Neural progenitor cell (in vitro differentiated cells): Measurements from ENCODE around the gene TRAPPC1. TPM values are rescaled to one million over a fixed set of nuclear protein-coding genes. Genes with fewer than 3 reads are reported as not detected.

Experiments used
- DNase-seq: peaks from one replicate; pipeline ENCODE4 v3.0.0-alpha.2; 2016; ENCODE audit warnings: low spot score
- H2AFZ ChIP-seq: fragments of 200-600 bp; sonication (generic); replicated peaks from 2 replicates; pipeline ENCODE4 v1.6.1; 2016; ENCODE audit warnings: antibody characterized with exemption
- H3F3A ChIP-seq: fragments of 200-600 bp; sonication (generic); 2 replicates; pipeline ENCODE4 v1.6.1; 2016; ENCODE audit warnings: antibody characterized with exemption, low read depth
- H3K27ac ChIP-seq: fragments of 200-600 bp; sonication (generic); 2 replicates; pipeline ENCODE4 v1.5.1; 2016; ENCODE audit warnings: mild to moderate bottlenecking
- H3K27me3 ChIP-seq: fragments of 200-600 bp; sonication (generic); 2 replicates; pipeline ENCODE4 v1.6.1; 2016; ENCODE audit warnings: mild to moderate bottlenecking, moderate library complexity
- H3K36me3 ChIP-seq: fragments of 200-600 bp; sonication (generic); 2 replicates; pipeline ENCODE4 v1.5.1; 2016
- H3K4me1 ChIP-seq: fragments of 200-600 bp; sonication (generic); 2 replicates; pipeline ENCODE4 v1.6.1; 2016; ENCODE audit warnings: mixed run types
- H3K4me2 ChIP-seq: fragments of 200-600 bp; sonication (generic); 2 replicates; pipeline ENCODE4 v1.6.1; 2016
- H3K4me3 ChIP-seq: fragments of 200-600 bp; sonication (generic); 2 replicates; pipeline ENCODE4 v1.5.1; 2016
- H3K79me2 ChIP-seq: fragments of 200-600 bp; sonication (generic); 2 replicates; pipeline ENCODE4 v1.6.1; 2016; ENCODE audit warnings: low read depth
- H3K9ac ChIP-seq: fragments of 200-600 bp; sonication (generic); 2 replicates; pipeline ENCODE4 v1.6.1; 2016
- H3K9me3 ChIP-seq: fragments of 200-600 bp; sonication (generic); 2 replicates; pipeline ENCODE4 v1.5.1; 2016; ENCODE audit warnings: low read depth
- H4K20me1 ChIP-seq: fragments of 200-600 bp; sonication (generic); 2 replicates; pipeline ENCODE4 v1.6.1; 2016; ENCODE audit warnings: low read depth
- H3K27ac Mint-ChIP-seq: 3 replicates; pipeline ENCODE4 v1.8.0; 2021; ENCODE audit warnings: mixed read lengths
- H3K27me3 Mint-ChIP-seq: 2 replicates; pipeline ENCODE4 v1.8.0; 2022; ENCODE audit warnings: low read depth, mild to moderate bottlenecking, inconsistent platforms, moderate library complexity, mixed read lengths; ENCODE audit not compliant: insufficient read depth
- H3K36me3 Mint-ChIP-seq: 3 replicates; pipeline ENCODE4 v1.8.0; 2021; ENCODE audit warnings: mixed read lengths
- H3K4me1 Mint-ChIP-seq: 3 replicates; pipeline ENCODE4 v1.8.0; 2021; ENCODE audit warnings: mixed read lengths
- H3K4me3 Mint-ChIP-seq: 3 replicates; pipeline ENCODE4 v1.8.0; 2021; ENCODE audit warnings: mild to moderate bottlenecking, moderate library complexity, mixed read lengths
- H3K9me3 Mint-ChIP-seq: 3 replicates; pipeline ENCODE4 v1.8.0; 2020; ENCODE audit warnings: mixed read lengths
- CTCF ChIP-seq: fragments of 200-600 bp; sonication (generic); IDR thresholded peaks from 2 replicates; pipeline ENCODE4 v1.5.1; 2017; ENCODE audit warnings: antibody characterized with exemption, mild to moderate bottlenecking
- EZH2 ChIP-seq: fragments of 200-600 bp; sonication (generic); IDR thresholded peaks from 2 replicates; pipeline ENCODE4 v1.6.1; 2017; ENCODE audit warnings: antibody characterized with exemption, mild to moderate bottlenecking, moderate library complexity
- EZH2phosphoT487 ChIP-seq: fragments of 200-600 bp; sonication (generic); IDR thresholded peaks from 2 replicates; pipeline ENCODE4 v1.6.1; 2017; ENCODE audit warnings: antibody characterized with exemption
- total RNA-seq: library from RNA; depleted of rRNA; stranded (reverse); fragments of >200 nt; gene quantifications from 2 replicates; pipeline ENCODE4 v1.2.3, GENCODE V29; 2015; ENCODE audit warnings: low replicate concordance

Gene TRAPPC1
- total RNA-seq, 1 donor from 2014 or later, result 9.8 TPM

GRCh38 chr17:7951143-7951792 lies 19.5 kb upstream of the TRAPPC1 start:
- no peaks in the 10 kb centered on the region for H3K4me1 Mint-ChIP-seq
- H3K36me3 ChIP-seq, result peaks cover 4% of the 10 kb centered on the region
- no peaks in the 10 kb centered on the region for H3K9me3 ChIP-seq
- H3K79me2 ChIP-seq, result no peaks in the 10 kb centered on the region
- no peak overlapping the region for H3K4me3 Mint-ChIP-seq
- TF ChIP-seq CTCF (no peak), EZH2 (no peak), EZH2phosphoT487 (no peak)
- no peak for DNase-seq
- H3K27ac ChIP-seq, result no peak overlapping the region
- H3K36me3 Mint-ChIP-seq, result peaks cover 19% of the 10 kb centered on the region
- H3K27me3 ChIP-seq, result no peaks in the 10 kb centered on the region
- H3K27ac Mint-ChIP-seq, result no peak overlapping the region
- no peak overlapping the region for H2AFZ ChIP-seq
- H3K4me1 ChIP-seq, result no peaks in the 10 kb centered on the region
- H4K20me1 ChIP-seq, result no peaks in the 10 kb centered on the region
- H3K4me3 ChIP-seq, result no peak overlapping the region
- peaks cover 5% of the 10 kb centered on the region for H3K27me3 Mint-ChIP-seq
- H3K9me3 Mint-ChIP-seq, result no peaks in the 10 kb centered on the region
- no peaks in the 10 kb centered on the region for H3F3A ChIP-seq
- no peak overlapping the region for H3K4me2 ChIP-seq
- H3K9ac ChIP-seq, result no peak overlapping the region

GRCh38 chr17:7950578-7950977 lies 18.8 kb upstream of the TRAPPC1 start:
- Histone ChIP-seq H3K4me2 (no peak overlapping the region), H3K4me1 (no peaks in the 10 kb centered on the region), H3K36me3 (peaks cover 4% of the 10 kb centered on the region), H3K79me2 (no peaks in the 10 kb centered on the region), H2AFZ (no peak overlapping the region), H3K27ac (no peak overlapping the region), H3K27me3 (no peaks in the 10 kb centered on the region), H3K9me3 (no peaks in the 10 kb centered on the region), H4K20me1 (no peaks in the 10 kb centered on the region), H3K9ac (no peak overlapping the region), H3F3A (no peaks in the 10 kb centered on the region), H3K4me3 (no peak overlapping the region)
- peaks cover 20% of the 10 kb centered on the region for H3K36me3 Mint-ChIP-seq
- H3K4me3 Mint-ChIP-seq, result no peak overlapping the region
- H3K4me1 Mint-ChIP-seq, result no peaks in the 10 kb centered on the region
- TF ChIP-seq EZH2 (no peak), CTCF (no peak), EZH2phosphoT487 (no peak)
- H3K27me3 Mint-ChIP-seq, result peaks cover 5% of the 10 kb centered on the region
- no peaks in the 10 kb centered on the region for H3K9me3 Mint-ChIP-seq
- H3K27ac Mint-ChIP-seq, result no peak overlapping the region
- no peak for DNase-seq

- H3F3A ChIP-seq, result no peaks in the 10 kb centered on the region
- peaks cover 5% of the 10 kb centered on the region for H3K27me3 Mint-ChIP-seq
- TF ChIP-seq EZH2, result no peak
- no peak for TF ChIP-seq EZH2phosphoT487
- H3K79me2 ChIP-seq, result no peaks in the 10 kb centered on the region
- H3K9ac ChIP-seq, result no peak overlapping the region
- no peaks in the 10 kb centered on the region for H4K20me1 ChIP-seq
- no peak overlapping the region for H3K27ac Mint-ChIP-seq
- H3K36me3 Mint-ChIP-seq, result peaks cover 32% of the 10 kb centered on the region
- no peaks in the 10 kb centered on the region for H3K4me1 ChIP-seq
- no peak overlapping the region for H2AFZ ChIP-seq
- H3K9me3 Mint-ChIP-seq, result no peaks in the 10 kb centered on the region
- H3K4me2 ChIP-seq, result no peak overlapping the region
- no peak overlapping the region for H3K4me3 ChIP-seq
- no peaks in the 10 kb centered on the region for H3K9me3 ChIP-seq
- no peak for DNase-seq
- no peaks in the 10 kb centered on the region for H3K27me3 ChIP-seq
- H3K4me3 Mint-ChIP-seq, result no peak overlapping the region
- H3K27ac ChIP-seq, result no peak overlapping the region
- H3K4me1 Mint-ChIP-seq, result no peaks in the 10 kb centered on the region
- peaks cover 4% of the 10 kb centered on the region for H3K36me3 ChIP-seq
Measured at GRCh38 chr17:7947651-7948050, 15.9 kb upstream of the TRAPPC1 start.

- DNase-seq, result no peak
- no peak overlapping the region for H3K9ac ChIP-seq
- TF ChIP-seq EZH2 (no peak), EZH2phosphoT487 (no peak), CTCF (no peak)
- no peaks in the 10 kb centered on the region for H3K27me3 ChIP-seq
- Mint-ChIP-seq H3K4me3 (no peak overlapping the region), H3K36me3 (peaks cover 32% of the 10 kb centered on the region), H3K27ac (no peak overlapping the region), H3K4me1 (no peaks in the 10 kb centered on the region), H3K27me3 (peaks cover 5% of the 10 kb centered on the region), H3K9me3 (no peaks in the 10 kb centered on the region)
- H3K4me1 ChIP-seq, result no peaks in the 10 kb centered on the region
- H3K27ac ChIP-seq, result no peak overlapping the region
- no peaks in the 10 kb centered on the region for H4K20me1 ChIP-seq
- no peaks in the 10 kb centered on the region for H3K79me2 ChIP-seq
- H3K4me2 ChIP-seq, result no peak overlapping the region
- H3F3A ChIP-seq, result no peaks in the 10 kb centered on the region
- no peak overlapping the region for H2AFZ ChIP-seq
- H3K4me3 ChIP-seq, result no peak overlapping the region
- H3K9me3 ChIP-seq, result no peaks in the 10 kb centered on the region
- H3K36me3 ChIP-seq, result peaks cover 4% of the 10 kb centered on the region
Measured at GRCh38 chr17:7946441-7946840, 14.7 kb upstream of the TRAPPC1 start.
